Measurements from ENCODE around the gene HES3. TPM values are rescaled to one million over a fixed set of nuclear protein-coding genes. Genes with fewer than 3 reads are reported as not detected.
A peak's percentile ranks its signal among the peaks of the same experiment; 100 is the strongest.

Gene HES3
- total RNA-seq, 2 donors from 2014 or later = not detected

DNA sequence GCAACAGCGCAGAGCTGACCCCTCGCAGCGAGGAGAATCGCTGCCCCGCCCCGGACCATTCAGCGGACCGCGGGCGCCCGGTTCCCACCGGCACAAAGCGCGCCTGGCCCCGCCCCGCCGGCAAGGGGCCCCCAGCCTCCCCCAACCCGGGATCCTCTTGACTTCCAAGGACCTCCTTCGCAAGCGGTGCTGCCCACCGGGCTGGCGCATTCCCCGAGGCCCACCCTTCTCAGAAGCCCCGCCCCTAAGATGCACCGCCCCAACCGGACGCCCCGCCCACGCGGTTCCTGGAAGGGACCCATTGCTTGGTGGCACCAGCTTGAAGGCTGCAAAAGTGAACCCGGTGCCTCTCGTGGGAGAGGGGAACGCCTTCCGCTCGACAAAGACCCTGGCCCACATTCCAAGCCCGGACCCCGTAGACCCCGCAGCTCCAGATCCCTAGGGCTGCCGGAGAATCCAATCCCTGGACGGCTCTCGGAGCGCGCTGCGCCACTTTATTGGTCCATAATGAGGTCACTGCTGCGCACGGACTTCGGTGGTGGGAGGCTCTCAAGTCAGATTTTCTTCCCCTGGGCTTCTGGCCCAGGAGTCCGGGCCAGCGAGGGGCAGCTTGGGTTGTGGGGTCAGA is 2.0 kb downstream of the HES3 start:
- WGBS, 2 donors = 6% methylated on average over 27 of the region's 49 CpGs; no CpG with 5 or more reads in 1 of the 2 donors
- no peaks in the 10 kb centered on the region for H3K9me3 ChIP-seq
- peaks cover 4 to 45% of the 10 kb centered on the region in 2 donors for H3K27me3 ChIP-seq
- TF ChIP-seq, protein P1, sequence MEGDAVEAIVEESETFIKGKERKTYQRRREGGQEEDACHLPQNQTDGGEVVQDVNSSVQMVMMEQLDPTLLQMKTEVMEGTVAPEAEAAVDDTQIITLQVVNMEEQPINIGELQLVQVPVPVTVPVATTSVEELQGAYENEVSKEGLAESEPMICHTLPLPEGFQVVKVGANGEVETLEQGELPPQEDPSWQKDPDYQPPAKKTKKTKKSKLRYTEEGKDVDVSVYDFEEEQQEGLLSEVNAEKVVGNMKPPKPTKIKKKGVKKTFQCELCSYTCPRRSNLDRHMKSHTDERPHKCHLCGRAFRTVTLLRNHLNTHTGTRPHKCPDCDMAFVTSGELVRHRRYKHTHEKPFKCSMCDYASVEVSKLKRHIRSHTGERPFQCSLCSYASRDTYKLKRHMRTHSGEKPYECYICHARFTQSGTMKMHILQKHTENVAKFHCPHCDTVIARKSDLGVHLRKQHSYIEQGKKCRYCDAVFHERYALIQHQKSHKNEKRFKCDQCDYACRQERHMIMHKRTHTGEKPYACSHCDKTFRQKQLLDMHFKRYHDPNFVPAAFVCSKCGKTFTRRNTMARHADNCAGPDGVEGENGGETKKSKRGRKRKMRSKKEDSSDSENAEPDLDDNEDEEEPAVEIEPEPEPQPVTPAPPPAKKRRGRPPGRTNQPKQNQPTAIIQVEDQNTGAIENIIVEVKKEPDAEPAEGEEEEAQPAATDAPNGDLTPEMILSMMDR (IDR thresholded peaks at IDR 0.05) = no peak
- no peak for TF ChIP-seq POLR2A (IDR thresholded peaks at IDR 0.05)
- ATAC-seq (no peak), DNase-seq (peak in 1 of 4 donors; percentile 42)
- intact Hi-C loops (cut with DNase I) = loop anchor here (5.0 to 10.0 kb wide), 2 partner anchors 156 to 191 kb away; no protein-coding TSS in a partner anchor
- no peaks in the 10 kb centered on the region for H3K36me3 ChIP-seq (replicated peaks in 1 of 2; ENCODE audit: insufficient read depth in 1 of 2, low read depth in 2 of 2)
- no peak overlapping the region for H3K4me3 ChIP-seq
- H3K4me1 ChIP-seq = peaks cover 35% of the 10 kb centered on the region
- H3K27ac ChIP-seq = no peak overlapping the region

DNA sequence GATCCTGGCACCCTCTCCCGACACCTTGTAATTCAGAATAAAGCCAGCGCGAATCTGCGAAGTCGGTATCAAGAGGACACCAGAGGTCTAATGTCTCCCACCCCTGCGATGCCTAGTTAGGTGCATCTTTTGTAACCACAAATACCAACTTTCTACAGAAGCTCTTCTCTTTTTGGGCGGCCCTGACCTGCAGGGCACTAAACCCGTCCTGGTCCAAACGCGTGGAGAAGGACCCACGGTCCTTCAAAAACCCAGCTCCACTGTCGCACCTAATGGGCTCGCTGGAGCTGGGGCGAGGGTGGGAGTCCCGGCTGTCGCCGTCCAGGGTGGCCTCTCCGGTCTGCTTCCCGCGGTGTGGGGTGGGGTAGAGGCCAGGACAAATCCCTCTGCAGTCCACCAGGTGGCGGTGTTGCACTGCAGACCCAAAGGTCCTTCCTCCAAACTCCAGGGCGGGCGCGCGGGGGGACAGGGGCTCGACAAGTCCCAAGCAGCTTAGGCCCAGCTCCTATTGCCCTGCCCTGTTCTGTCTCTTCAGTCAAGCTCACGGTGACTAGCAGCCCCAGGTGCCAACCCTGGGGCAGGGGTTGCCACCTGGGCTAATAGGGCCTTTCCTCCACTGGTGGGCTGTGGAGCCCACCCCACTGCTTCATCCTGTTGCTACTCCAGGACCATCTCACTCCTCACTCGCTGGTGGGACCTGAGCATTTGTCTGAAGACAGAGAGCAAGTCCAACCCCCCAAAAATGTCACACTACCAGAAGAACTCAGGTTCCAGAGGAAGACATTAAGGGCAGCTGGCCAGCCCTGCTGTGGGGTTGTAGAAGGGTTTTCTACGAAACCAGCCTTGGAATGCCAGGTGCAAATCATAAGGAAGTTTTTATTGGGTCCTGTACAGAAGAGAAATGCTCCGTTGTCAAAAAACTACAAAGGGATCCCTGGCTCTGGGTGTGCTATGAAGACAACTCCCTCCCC is 2.8 kb downstream of the HES3 start:
- TF ChIP-seq POLR2A (IDR thresholded peaks at IDR 0.05) = no peak
- TF ChIP-seq, protein P1 (IDR thresholded peaks at IDR 0.05) = peak; percentile 87 to 96 (median 90)

DNA sequence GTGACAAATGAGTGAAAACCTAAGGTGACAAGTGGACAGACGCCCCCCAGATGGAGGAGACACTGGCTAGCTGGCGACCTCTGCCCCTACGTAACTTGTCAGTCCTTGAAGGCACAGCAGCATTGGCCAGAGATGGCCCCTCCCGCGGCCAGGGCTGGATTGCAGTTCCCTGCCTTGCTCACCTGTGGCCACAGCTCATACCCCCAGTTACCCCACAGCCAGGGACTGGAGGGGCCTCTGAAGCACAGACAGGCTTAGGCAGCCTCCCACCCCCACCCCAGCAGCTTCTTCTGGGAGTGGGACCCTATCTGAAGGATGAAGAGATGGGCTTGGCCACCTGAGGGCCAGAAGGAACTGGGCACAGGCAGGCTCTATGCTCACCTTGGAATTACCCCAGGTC is 3.7 kb downstream of the HES3 start:
- intact Hi-C loops (cut with DNase I) = loop anchor here (5.0 to 10.0 kb wide), 2 partner anchors 155 to 193 kb away; no protein-coding TSS in a partner anchor
- DNase-seq (no peak), ATAC-seq (no peak)
- H3K36me3 ChIP-seq (replicated peaks in 1 of 2; ENCODE audit: insufficient read depth in 1 of 2, low read depth in 2 of 2) = no peaks in the 10 kb centered on the region
- H3K27me3 ChIP-seq = peaks cover 0 to 32% of the 10 kb centered on the region in 2 donors
- no peak overlapping the region for H3K4me3 ChIP-seq
- no peak for TF ChIP-seq POLR2A (IDR thresholded peaks at IDR 0.05)
- H3K27ac ChIP-seq = no peak overlapping the region
- H3K9me3 ChIP-seq = no peaks in the 10 kb centered on the region
- H3K4me1 ChIP-seq = peaks cover 26% of the 10 kb centered on the region
- WGBS, 2 donors = 56 to 65% methylated on average over 5 of the region's 5 CpGs

More for the DNA sequence above, 2.8 kb downstream of the HES3 start:
- ATAC-seq (peak; percentile 62), DNase-seq (peak; percentile 73 to 81 (median 80))
- Histone ChIP-seq H3K4me3 (no peak overlapping the region), H3K36me3 (replicated peaks in 1 of 2; ENCODE audit: insufficient read depth in 1 of 2, low read depth in 2 of 2) (no peaks in the 10 kb centered on the region), H3K9me3 (no peaks in the 10 kb centered on the region), H3K4me1 (peaks cover 33% of the 10 kb centered on the region), H3K27ac (no peak overlapping the region), H3K27me3 (peaks cover 4 to 37% of the 10 kb centered on the region in 2 donors)
- intact Hi-C loops (cut with DNase I) = loop anchor here (5.0 to 10.0 kb wide), 2 partner anchors 156 to 192 kb away; no protein-coding TSS in a partner anchor
- 4 to 10% methylated on average over 13 to 30 of the region's 30 CpGs for WGBS, 2 donors

DNA sequence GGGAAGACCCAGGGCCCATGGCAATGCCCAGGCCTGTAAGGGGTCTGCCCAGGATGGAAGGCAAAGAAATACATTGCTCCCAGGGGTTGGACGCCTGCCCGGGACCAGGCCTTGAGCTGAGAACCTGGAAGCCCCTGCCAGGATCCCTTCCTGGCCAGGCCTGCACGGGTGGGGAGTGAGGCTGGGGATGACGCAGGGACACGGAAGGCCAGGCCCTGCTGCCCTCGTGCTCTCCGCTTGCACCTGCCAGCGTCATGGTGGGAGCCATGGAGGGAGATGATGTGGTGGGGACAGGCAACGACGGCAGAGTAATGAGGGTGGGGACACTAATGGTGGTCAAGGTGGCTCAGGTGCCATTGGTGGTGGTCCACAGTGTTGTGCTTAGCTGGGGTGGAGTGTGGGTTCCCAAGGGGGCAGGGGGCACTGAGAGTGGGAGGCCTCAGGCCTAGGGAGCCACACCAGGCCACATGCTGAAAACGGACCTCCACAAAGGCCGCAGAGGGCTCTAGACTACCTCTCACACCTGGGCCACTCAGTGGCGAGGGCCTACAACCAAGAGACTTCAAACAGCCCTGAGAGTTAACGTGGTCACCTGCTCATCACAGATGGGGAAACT is 4.3 kb downstream of the HES3 start:
- Histone ChIP-seq H3K27me3 (peaks cover 0 to 27% of the 10 kb centered on the region in 2 donors), H3K36me3 (replicated peaks in 1 of 2; ENCODE audit: insufficient read depth in 1 of 2, low read depth in 2 of 2) (no peaks in the 10 kb centered on the region), H3K4me3 (no peak overlapping the region), H3K9me3 (no peaks in the 10 kb centered on the region), H3K4me1 (peaks cover 26% of the 10 kb centered on the region), H3K27ac (no peak overlapping the region)
- 60 to 70% methylated on average over 11 to 14 of the region's 14 CpGs for WGBS, 2 donors
- intact Hi-C loops (cut with DNase I) = loop anchor here (5.0 to 10.0 kb wide), 2 partner anchors 154 to 193 kb away; no protein-coding TSS in a partner anchor
- no peak for TF ChIP-seq POLR2A (IDR thresholded peaks at IDR 0.05)
- TF ChIP-seq, protein P1 (IDR thresholded peaks at IDR 0.05) = no peak
- no peak for ATAC-seq
- DNase-seq = no peak

Measured in body of pancreas (tissue), 4 donors.